Keratinocyte (primary cell): Measurements from ENCODE around the gene PCBP2.

Experiments
- CTCF ChIP-seq, 3 experiments: IDR thresholded peaks in 1 of 3; conservative IDR thresholded peaks in 1 of 3; optimal IDR thresholded peaks in 1 of 3; 2 replicates in 2 of 3; 3 replicates in 1 of 3; pipeline versions ENCODE3 to v1.5.1; 2011; ENCODE audit warnings: low read length in 3 of 3, mild to moderate bottlenecking in 3 of 3, moderate library complexity in 2 of 3, control low read depth in 1 of 3, inconsistent platforms in 1 of 3; ENCODE audit not compliant: insufficient read depth in 2 of 3; ENCODE audit errors: extremely low read depth in 1 of 3
- EZH2 ChIP-seq: IDR thresholded peaks from one replicate; pipeline ENCODE4 v1.6.1; 2012; ENCODE audit warnings: inconsistent platforms, mild to moderate bottlenecking, low read length, moderate library complexity

- TF ChIP-seq CTCF (optimal IDR thresholded peaks at IDR 0.05 in 1 of 3, IDR thresholded peaks at IDR 0.05 in 1 of 3, conservative IDR thresholded peaks at IDR 0.05 in 1 of 3; ENCODE audit: extremely low read depth in 1 of 3, insufficient read depth in 2 of 3, low read length in 3 of 3), result no peak
- no peak for TF ChIP-seq EZH2
Measured at GRCh38 chr12:53485955-53486735, 34.2 kb downstream of the PCBP2 start.
